ENCODE data around the gene IL17RC.

DNA sequence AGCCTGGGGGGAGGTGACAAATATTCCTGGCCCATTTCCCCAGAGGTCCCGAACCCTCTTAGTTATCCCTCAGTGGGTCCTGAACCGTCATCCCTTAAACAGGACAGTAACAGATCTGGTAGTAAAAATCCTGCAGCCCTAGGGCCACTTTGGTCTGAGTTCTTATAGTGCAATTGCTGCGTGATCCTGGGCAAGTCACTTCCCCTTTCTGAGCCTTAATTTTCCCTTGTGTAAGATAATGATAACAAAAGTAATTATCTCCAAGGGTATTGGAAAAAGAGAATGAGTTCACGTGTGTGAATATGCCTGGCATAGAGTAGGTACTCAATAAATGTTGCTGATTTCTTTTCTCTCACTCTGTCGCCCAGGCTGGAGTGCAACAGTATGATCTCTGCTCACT, 29.4 kb upstream of the IL17RC start:
- no peak for TF ChIP-seq CTCF (IDR thresholded peaks at IDR 0.05)
- TF ChIP-seq POLR2A (IDR thresholded peaks at IDR 0.05) = no peak
